HepG2 (cell line): ENCODE results near the gene STAT5A. TPM values are rescaled to one million over a fixed set of nuclear protein-coding genes. Genes with fewer than 3 reads are reported as not detected.
A peak's percentile ranks its signal among the peaks of the same experiment; 100 is the strongest.

Experiments
- GABPA ChIP-seq, 2 experiments: IDR thresholded peaks; 2 replicates each; pipeline ENCODE4 v1.6.1; 2011 to 2016; ENCODE audit warnings: low read depth in 2 of 2, low read length in 1 of 2, missing biosample characterization in 1 of 2, missing genetic modification characterization in 1 of 2
- HMG20A ChIP-seq: IDR thresholded peaks from 2 replicates; pipeline ENCODE4 v1.6.1; 2016; ENCODE audit warnings: borderline replicate concordance
- NFE2 ChIP-seq: sonication (generic); formaldehyde crosslinking; IDR thresholded peaks from 2 replicates; pipeline ENCODE4 v1.4.0; 2020; ENCODE audit warnings: missing genetic modification reagents
- PHF21A ChIP-seq: sonication (generic); formaldehyde crosslinking; IDR thresholded peaks from 2 replicates; pipeline ENCODE4 v1.5.0; 2020; ENCODE audit warnings: mild to moderate bottlenecking, missing genetic modification reagents
- SP140L ChIP-seq: sonication (generic); formaldehyde crosslinking; IDR thresholded peaks from 2 replicates; pipeline ENCODE4 v1.4.0; 2020; ENCODE audit warnings: missing genetic modification reagents, borderline replicate concordance
- SRSF1 ChIP-seq: fragments of 200-400 bp; formaldehyde crosslinking; optimal IDR thresholded peaks from 2 replicates; pipeline ENCODE3; 2017; ENCODE audit warnings: mild to moderate bottlenecking, low read depth, low read length, moderate library complexity
- ZNF282 ChIP-seq: fragments of 450-650 bp; IDR thresholded peaks from 2 replicates; pipeline ENCODE4 v1.6.1; 2018; ENCODE audit not compliant: partially characterized antibody
- polyA plus RNA-seq, 8 experiments: library from polyadenylated mRNA; depleted of rRNA in 3 of 8; stranded (reverse) in 7 of 8; unstranded in 1 of 8; fragments of >200 nt; fragmentation: Illumina TruSeq in 4 of 8; extraction: Trizol in 4 of 8; gene quantifications; 2 replicates each; pipeline versions ENCODE4 v1.2.1 to v1.2.3, GENCODE V29; 2011 to 2016; ENCODE audit warnings: low read depth in 4 of 8, missing spikeins in 1 of 8, mixed read lengths in 1 of 8; ENCODE audit not compliant: insufficient read depth in 1 of 8
- total RNA-seq, 5 experiments: library from RNA; depleted of rRNA; stranded (reverse); fragments of >200 nt; fragmentation: Illumina TruSeq; extraction: Trizol; gene quantifications; 2 replicates each; pipeline ENCODE4 v1.2.3, GENCODE V29; 2016; ENCODE audit warnings: low read depth in 1 of 5
- TF ChIP-seq, protein P1 (sequence below): sonication (generic); formaldehyde crosslinking; IDR thresholded peaks from 2 replicates; pipeline ENCODE4 v1.9.0; 2021; ENCODE audit warnings: mild to moderate bottlenecking, missing genetic modification reagents
- TF ChIP-seq, protein P2 (sequence below): sonication (generic); formaldehyde crosslinking; IDR thresholded peaks from 2 replicates; pipeline ENCODE4 v1.4.0; 2020; ENCODE audit warnings: mild to moderate bottlenecking, missing genetic modification reagents
- TF ChIP-seq, protein P3 (sequence below): sonication (generic); formaldehyde crosslinking; IDR thresholded peaks from 2 replicates; pipeline ENCODE4 v1.8.1; 2023; ENCODE audit warnings: mild to moderate bottlenecking, missing genetic modification reagents
- TF ChIP-seq, protein P4 (sequence below): sonication (generic); formaldehyde crosslinking; IDR thresholded peaks from 2 replicates; pipeline ENCODE4 v1.4.0; 2020; ENCODE audit warnings: missing genetic modification reagents
- TF ChIP-seq, protein P5 (sequence below): sonication (generic); formaldehyde crosslinking; IDR thresholded peaks from 2 replicates; pipeline ENCODE4 v1.8.1; 2023; ENCODE audit warnings: mild to moderate bottlenecking, missing genetic modification reagents
- TF ChIP-seq, protein P6 (sequence below): sonication (generic); formaldehyde crosslinking; IDR thresholded peaks from 2 replicates; pipeline ENCODE4 v1.5.0; 2020; ENCODE audit warnings: missing genetic modification reagents
- TF ChIP-seq, protein P7 (sequence below): sonication (generic); formaldehyde crosslinking; IDR thresholded peaks from 2 replicates; pipeline ENCODE4 v1.5.0; 2020; ENCODE audit warnings: missing genetic modification reagents, mild to moderate bottlenecking, borderline replicate concordance

The STAT5A gene
- total and polyA plus RNA-seq, 2 of the 13 experiments (the other 11 are each of a cell fraction or from before 2014, with no cell fraction given): 1.4 to 4.1 TPM

DNA sequence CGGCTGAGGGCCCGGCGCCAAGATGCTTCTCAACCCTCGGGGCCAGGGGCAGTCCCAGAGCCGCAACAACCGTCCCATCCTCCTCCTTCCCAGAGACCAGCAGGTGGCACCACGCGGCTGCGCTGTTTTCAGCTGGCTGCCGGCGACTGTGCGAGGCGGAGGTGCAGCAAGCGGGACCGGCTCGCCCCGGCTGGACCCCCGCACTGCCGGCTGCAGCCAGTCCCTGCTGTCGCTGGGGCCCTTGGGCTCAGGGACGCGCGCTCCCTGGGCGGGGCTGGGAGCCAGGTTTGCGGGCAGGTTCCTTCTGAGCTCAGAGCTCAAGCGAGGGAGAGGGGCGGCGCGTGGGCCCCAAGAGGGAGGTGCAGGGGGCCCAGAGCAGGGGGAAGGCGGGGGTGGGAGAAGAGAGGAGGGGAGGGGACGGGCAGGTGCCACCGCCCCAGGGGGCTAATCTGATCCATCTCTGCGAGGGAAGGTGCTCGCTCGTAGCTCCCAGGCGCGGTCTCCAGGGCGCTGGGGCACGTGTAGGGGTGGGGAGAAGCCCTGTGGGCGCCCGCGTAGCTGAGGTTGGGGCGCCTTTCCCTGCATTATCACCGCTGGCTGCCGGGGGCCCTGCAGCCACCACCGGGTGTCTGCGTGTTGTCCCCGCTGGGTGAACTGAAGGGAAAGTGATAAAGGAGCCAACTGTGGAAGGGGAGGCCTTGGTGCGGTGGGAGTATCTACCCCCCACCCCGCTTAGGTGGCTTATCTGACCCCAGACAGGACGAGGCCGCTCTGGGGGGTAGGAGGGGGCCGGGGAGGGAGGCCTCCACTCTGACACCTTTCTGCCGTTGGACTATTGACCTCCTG lies 24.2 kb downstream of the STAT5A start (continued):
- TF ChIP-seq SP140L (CRISPR knock-in tag) (no peak), NFE2 (CRISPR knock-in tag) (0 out of 2 replicates have a peak, but pooled peaks have one; percentile 38), PHF21A (CRISPR knock-in tag) (peak; percentile 49), HMG20A (no peak), ZNF282 (no peak), SRSF1 (peak; percentile 84), GABPA (IDR thresholded peaks at IDR 0.05; ENCODE audit: low read depth, low read length) (no peak), GABPA (CRISPR knock-in tag; IDR thresholded peaks at IDR 0.05; ENCODE audit: low read depth) (no peak)
- TF ChIP-seq, protein P1, sequence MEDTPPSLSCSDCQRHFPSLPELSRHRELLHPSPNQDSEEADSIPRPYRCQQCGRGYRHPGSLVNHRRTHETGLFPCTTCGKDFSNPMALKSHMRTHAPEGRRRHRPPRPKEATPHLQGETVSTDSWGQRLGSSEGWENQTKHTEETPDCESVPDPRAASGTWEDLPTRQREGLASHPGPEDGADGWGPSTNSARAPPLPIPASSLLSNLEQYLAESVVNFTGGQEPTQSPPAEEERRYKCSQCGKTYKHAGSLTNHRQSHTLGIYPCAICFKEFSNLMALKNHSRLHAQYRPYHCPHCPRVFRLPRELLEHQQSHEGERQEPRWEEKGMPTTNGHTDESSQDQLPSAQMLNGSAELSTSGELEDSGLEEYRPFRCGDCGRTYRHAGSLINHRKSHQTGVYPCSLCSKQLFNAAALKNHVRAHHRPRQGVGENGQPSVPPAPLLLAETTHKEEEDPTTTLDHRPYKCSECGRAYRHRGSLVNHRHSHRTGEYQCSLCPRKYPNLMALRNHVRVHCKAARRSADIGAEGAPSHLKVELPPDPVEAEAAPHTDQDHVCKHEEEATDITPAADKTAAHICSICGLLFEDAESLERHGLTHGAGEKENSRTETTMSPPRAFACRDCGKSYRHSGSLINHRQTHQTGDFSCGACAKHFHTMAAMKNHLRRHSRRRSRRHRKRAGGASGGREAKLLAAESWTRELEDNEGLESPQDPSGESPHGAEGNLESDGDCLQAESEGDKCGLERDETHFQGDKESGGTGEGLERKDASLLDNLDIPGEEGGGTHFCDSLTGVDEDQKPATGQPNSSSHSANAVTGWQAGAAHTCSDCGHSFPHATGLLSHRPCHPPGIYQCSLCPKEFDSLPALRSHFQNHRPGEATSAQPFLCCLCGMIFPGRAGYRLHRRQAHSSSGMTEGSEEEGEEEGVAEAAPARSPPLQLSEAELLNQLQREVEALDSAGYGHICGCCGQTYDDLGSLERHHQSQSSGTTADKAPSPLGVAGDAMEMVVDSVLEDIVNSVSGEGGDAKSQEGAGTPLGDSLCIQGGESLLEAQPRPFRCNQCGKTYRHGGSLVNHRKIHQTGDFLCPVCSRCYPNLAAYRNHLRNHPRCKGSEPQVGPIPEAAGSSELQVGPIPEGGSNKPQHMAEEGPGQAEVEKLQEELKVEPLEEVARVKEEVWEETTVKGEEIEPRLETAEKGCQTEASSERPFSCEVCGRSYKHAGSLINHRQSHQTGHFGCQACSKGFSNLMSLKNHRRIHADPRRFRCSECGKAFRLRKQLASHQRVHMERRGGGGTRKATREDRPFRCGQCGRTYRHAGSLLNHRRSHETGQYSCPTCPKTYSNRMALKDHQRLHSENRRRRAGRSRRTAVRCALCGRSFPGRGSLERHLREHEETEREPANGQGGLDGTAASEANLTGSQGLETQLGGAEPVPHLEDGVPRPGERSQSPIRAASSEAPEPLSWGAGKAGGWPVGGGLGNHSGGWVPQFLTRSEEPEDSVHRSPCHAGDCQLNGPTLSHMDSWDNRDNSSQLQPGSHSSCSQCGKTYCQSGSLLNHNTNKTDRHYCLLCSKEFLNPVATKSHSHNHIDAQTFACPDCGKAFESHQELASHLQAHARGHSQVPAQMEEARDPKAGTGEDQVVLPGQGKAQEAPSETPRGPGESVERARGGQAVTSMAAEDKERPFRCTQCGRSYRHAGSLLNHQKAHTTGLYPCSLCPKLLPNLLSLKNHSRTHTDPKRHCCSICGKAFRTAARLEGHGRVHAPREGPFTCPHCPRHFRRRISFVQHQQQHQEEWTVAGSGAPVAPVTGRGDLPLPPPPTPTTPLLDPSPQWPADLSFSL (CRISPR knock-in tag): 0 out of 2 replicates have a peak, but pooled peaks have one; percentile 39
- TF ChIP-seq, protein P2, sequence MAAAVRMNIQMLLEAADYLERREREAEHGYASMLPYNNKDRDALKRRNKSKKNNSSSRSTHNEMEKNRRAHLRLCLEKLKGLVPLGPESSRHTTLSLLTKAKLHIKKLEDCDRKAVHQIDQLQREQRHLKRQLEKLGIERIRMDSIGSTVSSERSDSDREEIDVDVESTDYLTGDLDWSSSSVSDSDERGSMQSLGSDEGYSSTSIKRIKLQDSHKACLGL: peak; percentile 92
- TF ChIP-seq, protein P3, sequence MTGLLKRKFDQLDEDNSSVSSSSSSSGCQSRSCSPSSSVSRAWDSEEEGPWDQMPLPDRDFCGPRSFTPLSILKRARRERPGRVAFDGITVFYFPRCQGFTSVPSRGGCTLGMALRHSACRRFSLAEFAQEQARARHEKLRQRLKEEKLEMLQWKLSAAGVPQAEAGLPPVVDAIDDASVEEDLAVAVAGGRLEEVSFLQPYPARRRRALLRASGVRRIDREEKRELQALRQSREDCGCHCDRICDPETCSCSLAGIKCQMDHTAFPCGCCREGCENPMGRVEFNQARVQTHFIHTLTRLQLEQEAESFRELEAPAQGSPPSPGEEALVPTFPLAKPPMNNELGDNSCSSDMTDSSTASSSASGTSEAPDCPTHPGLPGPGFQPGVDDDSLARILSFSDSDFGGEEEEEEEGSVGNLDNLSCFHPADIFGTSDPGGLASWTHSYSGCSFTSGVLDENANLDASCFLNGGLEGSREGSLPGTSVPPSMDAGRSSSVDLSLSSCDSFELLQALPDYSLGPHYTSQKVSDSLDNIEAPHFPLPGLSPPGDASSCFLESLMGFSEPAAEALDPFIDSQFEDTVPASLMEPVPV (CRISPR knock-in tag): 0 out of 2 replicates have a peak, but pooled peaks have one; percentile 59
- TF ChIP-seq, protein P4, sequence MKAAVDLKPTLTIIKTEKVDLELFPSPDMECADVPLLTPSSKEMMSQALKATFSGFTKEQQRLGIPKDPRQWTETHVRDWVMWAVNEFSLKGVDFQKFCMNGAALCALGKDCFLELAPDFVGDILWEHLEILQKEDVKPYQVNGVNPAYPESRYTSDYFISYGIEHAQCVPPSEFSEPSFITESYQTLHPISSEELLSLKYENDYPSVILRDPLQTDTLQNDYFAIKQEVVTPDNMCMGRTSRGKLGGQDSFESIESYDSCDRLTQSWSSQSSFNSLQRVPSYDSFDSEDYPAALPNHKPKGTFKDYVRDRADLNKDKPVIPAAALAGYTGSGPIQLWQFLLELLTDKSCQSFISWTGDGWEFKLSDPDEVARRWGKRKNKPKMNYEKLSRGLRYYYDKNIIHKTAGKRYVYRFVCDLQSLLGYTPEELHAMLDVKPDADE (CRISPR knock-in tag): no peak
- TF ChIP-seq, protein P5, sequence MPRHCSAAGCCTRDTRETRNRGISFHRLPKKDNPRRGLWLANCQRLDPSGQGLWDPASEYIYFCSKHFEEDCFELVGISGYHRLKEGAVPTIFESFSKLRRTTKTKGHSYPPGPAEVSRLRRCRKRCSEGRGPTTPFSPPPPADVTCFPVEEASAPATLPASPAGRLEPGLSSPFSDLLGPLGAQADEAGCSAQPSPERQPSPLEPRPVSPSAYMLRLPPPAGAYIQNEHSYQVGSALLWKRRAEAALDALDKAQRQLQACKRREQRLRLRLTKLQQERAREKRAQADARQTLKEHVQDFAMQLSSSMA (CRISPR knock-in tag): no peak
- TF ChIP-seq, protein P6, sequence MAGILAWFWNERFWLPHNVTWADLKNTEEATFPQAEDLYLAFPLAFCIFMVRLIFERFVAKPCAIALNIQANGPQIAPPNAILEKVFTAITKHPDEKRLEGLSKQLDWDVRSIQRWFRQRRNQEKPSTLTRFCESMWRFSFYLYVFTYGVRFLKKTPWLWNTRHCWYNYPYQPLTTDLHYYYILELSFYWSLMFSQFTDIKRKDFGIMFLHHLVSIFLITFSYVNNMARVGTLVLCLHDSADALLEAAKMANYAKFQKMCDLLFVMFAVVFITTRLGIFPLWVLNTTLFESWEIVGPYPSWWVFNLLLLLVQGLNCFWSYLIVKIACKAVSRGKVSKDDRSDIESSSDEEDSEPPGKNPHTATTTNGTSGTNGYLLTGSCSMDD: no peak
- TF ChIP-seq, protein P7, sequence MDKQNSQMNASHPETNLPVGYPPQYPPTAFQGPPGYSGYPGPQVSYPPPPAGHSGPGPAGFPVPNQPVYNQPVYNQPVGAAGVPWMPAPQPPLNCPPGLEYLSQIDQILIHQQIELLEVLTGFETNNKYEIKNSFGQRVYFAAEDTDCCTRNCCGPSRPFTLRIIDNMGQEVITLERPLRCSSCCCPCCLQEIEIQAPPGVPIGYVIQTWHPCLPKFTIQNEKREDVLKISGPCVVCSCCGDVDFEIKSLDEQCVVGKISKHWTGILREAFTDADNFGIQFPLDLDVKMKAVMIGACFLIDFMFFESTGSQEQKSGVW (CRISPR knock-in tag): no peak
